Measurements from ENCODE around the gene HOOK2. TPM values are rescaled to one million over a fixed set of nuclear protein-coding genes. Genes with fewer than 3 reads are reported as not detected.

The HOOK2 gene
- total and polyA plus RNA-seq, 2 of the 13 experiments (the other 11 are each of a cell fraction or from before 2014, with no cell fraction given) = 9.2 to 12.9 TPM

DNA sequence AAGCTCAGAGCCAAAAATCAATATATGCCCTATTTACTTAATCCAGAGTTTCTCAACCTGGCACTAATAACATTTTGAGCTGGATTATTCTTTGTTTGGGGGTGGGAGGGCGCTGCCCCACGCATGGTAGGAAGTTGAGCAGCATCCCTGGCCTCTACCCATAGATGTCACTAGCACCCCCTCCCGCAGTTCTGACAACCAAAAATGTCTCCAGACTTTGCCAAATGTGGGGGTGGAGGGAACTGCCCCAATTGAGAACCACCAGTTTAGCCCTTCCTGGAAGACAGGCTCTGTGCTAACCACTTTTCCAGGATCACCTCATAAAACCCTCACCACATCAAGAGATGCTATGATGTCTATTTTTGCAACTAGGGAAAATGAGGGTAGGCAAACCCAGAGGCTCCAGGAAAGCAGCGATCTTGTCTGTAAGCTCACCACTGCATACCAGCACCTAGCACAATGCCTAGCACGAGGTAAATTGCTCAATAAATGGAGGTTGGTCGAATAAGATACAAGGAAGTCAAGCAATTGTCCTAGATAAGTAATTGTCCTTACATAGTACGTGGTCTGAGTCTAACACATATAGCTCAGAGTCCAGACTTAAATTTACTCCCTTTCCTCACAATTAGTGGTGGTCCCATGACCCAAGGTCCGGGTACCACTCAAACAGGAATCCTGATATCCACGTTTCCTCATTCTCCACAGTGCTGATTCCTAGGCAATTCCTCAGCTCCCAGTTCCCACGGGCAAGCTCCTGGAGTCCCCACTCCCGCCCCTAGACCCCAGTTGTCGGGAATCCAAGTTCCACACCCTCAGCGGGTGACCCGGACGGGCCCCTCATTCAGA lies 41.8 kb downstream of the HOOK2 start:
- peak overlapping the region; percentile 98 for H3K9ac ChIP-seq (ENCODE audit: insufficient read depth, low read depth, low read length)
- intact Hi-C loops (cut with micrococcal nuclease; ENCODE audit: unreplicated experiment) (no loop called here), in situ Hi-C loops (cut with HindIII; ENCODE audit: extremely low pct_ligation_motif_present, low pct_unique_long_range_greater_than_20kb) (no loop called here)
- H3K4me1 ChIP-seq (ENCODE audit: insufficient read depth, low read length) = peaks cover 46% of the 10 kb centered on the region
- no peaks in the 10 kb centered on the region; a peak in 1 of 5 replicates for H3K27me3 ChIP-seq (ENCODE audit: control insufficient read depth in 1 of 2, insufficient read depth in 2 of 2, low read length in 2 of 2)
- ATAC-seq = no peak
- H3K4me3 ChIP-seq (replicated peaks in 1 of 3; ENCODE audit: insufficient read depth in 1 of 3, low read depth in 2 of 3, low read length in 3 of 3) = peak overlapping the region; percentile 85 to 97 (median 86)
- H3K36me3 ChIP-seq (replicated peaks in 1 of 2; ENCODE audit: control insufficient read depth in 1 of 2, insufficient read depth in 2 of 2, low read length in 2 of 2) = peaks cover 22 to 32% of the 10 kb centered on the region in 2 experiments
- peak overlapping the region; percentile 99 for H3K27ac ChIP-seq (ENCODE audit: extremely low read length, insufficient read depth, low read length)
- FAIRE-seq = peak; percentile 71
- DNase-seq (ENCODE audit: low spot score) = peak; percentile 44
- POLR2A ChIA-PET = interaction anchor here (0.6 to 3.4 kb wide), 9 partner anchors 10 to 67 kb away, joined by 3 to 51 read pairs (median 4); partner anchors contain the start of genes FBXW9, JUNB and TNPO2
- peak overlapping the region; percentile 94 for H3K4me2 ChIP-seq (ENCODE audit: low read depth, low read length)
- WGBS (ENCODE audit: low lambda C conversion rate) = under 1% methylated on average over 12 of the region's 15 CpGs
- H3K9me3 ChIP-seq (ENCODE audit: low read length) = no peaks in the 10 kb centered on the region
- H4K20me1 ChIP-seq (ENCODE audit: insufficient read depth, low read length) = peaks cover 20% of the 10 kb centered on the region
- H3K79me2 ChIP-seq (ENCODE audit: insufficient read depth, low read length) = peaks cover 47% of the 10 kb centered on the region
- no peak overlapping the region for H2AFZ ChIP-seq (ENCODE audit: low read length)
- TSS peak; percentile 58 for BruUV-seq (replicated peaks)
- CTCF ChIA-PET (ENCODE audit: low intra/inter-chr PET ratio, low total read pairs) = no interaction called here
- TF ChIP-seq GATAD2A (CRISPR knock-in tag; IDR thresholded peaks at IDR 0.05) (0 out of 2 replicates have a peak, but pooled peaks have one; percentile 6), LCORL (IDR thresholded peaks at IDR 0.05) (no peak), LCORL (CRISPR knock-in tag; IDR thresholded peaks at IDR 0.05) (peak; percentile 59; the same call in 1 of the 2 replicates), ZNF30 (CRISPR knock-in tag; IDR thresholded peaks at IDR 0.05) (no peak), SRF (IDR thresholded peaks at IDR 0.05; ENCODE audit: low read depth, low read length) (peak; percentile 41; the same call in 1 of the 2 replicates), HOXD1 (CRISPR knock-in tag; IDR thresholded peaks at IDR 0.05) (no peak), ZNF496 (CRISPR knock-in tag; IDR thresholded peaks at IDR 0.05; ENCODE audit: insufficient replicate concordance) (no peak), ZNF569 (CRISPR knock-in tag; IDR thresholded peaks at IDR 0.05; ENCODE audit: borderline replicate concordance) (no peak), ZNF614 (CRISPR knock-in tag; IDR thresholded peaks at IDR 0.05; ENCODE audit: borderline replicate concordance) (peak; percentile 57; the same call in 1 of the 2 replicates), SAP130 (CRISPR knock-in tag; IDR thresholded peaks at IDR 0.05; ENCODE audit: low read depth) (peak; percentile 49), SOX6 (IDR thresholded peaks at IDR 0.05) (no peak), SOX6 (CRISPR knock-in tag; IDR thresholded peaks at IDR 0.05) (no peak), ZNF652 (CRISPR knock-in tag; IDR thresholded peaks at IDR 0.05; ENCODE audit: borderline replicate concordance, low read depth) (no peak), TMF1 (CRISPR knock-in tag; IDR thresholded peaks at IDR 0.05; ENCODE audit: low read depth) (0 out of 2 replicates have a peak, but pooled peaks have one; percentile 9), ETV6 (CRISPR knock-in tag; conservative IDR thresholded peaks at IDR 0.05) (no peak), ZFX (CRISPR knock-in tag; IDR thresholded peaks at IDR 0.05; ENCODE audit: low read depth) (no peak), ARNT (IDR thresholded peaks at IDR 0.05) (no peak), XRCC5 (optimal IDR thresholded peaks at IDR 0.05; ENCODE audit: low read length) (peak; percentile 47), XBP1 (CRISPR knock-in tag; IDR thresholded peaks at IDR 0.05) (no peak), ZNF878 (CRISPR knock-in tag; IDR thresholded peaks at IDR 0.05) (0 out of 2 replicates have a peak, but pooled peaks have one; percentile 36), ZNF20 (CRISPR knock-in tag; IDR thresholded peaks at IDR 0.05) (no peak), NFE2 (CRISPR knock-in tag; IDR thresholded peaks at IDR 0.05) (no peak), REL (CRISPR knock-in tag; conservative IDR thresholded peaks at IDR 0.05) (0 out of 2 replicates have a peak, but pooled peaks have one; percentile 20), MED1 (CRISPR knock-in tag; IDR thresholded peaks at IDR 0.05) (no peak)
- TF ChIP-seq, protein P1, sequence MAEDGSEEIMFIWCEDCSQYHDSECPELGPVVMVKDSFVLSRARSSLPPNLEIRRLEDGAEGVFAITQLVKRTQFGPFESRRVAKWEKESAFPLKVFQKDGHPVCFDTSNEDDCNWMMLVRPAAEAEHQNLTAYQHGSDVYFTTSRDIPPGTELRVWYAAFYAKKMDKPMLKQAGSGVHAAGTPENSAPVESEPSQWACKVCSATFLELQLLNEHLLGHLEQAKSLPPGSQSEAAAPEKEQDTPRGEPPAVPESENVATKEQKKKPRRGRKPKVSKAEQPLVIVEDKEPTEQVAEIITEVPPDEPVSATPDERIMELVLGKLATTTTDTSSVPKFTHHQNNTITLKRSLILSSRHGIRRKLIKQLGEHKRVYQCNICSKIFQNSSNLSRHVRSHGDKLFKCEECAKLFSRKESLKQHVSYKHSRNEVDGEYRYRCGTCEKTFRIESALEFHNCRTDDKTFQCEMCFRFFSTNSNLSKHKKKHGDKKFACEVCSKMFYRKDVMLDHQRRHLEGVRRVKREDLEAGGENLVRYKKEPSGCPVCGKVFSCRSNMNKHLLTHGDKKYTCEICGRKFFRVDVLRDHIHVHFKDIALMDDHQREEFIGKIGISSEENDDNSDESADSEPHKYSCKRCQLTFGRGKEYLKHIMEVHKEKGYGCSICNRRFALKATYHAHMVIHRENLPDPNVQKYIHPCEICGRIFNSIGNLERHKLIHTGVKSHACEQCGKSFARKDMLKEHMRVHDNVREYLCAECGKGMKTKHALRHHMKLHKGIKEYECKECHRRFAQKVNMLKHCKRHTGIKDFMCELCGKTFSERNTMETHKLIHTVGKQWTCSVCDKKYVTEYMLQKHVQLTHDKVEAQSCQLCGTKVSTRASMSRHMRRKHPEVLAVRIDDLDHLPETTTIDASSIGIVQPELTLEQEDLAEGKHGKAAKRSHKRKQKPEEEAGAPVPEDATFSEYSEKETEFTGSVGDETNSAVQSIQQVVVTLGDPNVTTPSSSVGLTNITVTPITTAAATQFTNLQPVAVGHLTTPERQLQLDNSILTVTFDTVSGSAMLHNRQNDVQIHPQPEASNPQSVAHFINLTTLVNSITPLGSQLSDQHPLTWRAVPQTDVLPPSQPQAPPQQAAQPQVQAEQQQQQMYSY (CRISPR knock-in tag; IDR thresholded peaks at IDR 0.05) = peak; percentile 43; the same call in 1 of the 2 replicates

Data from HepG2 (cell line).